ENCODE results near the gene ELMOD1. TPM values are rescaled to one million over a fixed set of nuclear protein-coding genes. Genes with fewer than 3 reads are reported as not detected.

Gene ELMOD1
- total and polyA plus RNA-seq, 2 donors from 2014 or later: 0.47 to 2.6 TPM

DNA sequence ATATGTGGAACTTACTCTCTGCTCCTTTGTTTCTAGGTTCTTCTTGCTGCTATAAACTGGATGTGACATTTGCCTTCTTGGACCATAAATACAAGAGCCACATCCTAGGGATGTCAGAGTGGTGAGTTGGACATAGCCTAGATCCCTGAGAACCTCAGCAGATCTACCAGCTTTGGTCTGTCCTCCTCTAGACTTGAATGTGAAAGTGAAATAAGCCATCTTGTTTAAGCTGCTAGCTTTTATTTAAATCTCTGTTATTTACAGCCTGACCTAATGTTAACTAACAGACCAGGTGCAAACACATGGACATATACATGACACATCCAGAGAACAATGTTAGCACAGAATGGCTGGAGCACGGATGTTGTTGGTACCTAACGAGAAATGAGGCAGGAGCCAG is 85.0 kb downstream of the ELMOD1 start:
- FAIRE-seq: no peak
- Histone ChIP-seq H3K9ac (ENCODE audit: low read length in 3 of 3) (no peak overlapping the region), H3K27me3 (ENCODE audit: control insufficient read depth, insufficient read depth, low read length) (no peaks in the 10 kb centered on the region), H3K4me3 (ENCODE audit: low read length in 3 of 3) (no peak overlapping the region), H3K36me3 (ENCODE audit: control insufficient read depth in 2 of 3, insufficient read depth in 3 of 3, low read length in 3 of 3) (no peaks in the 10 kb centered on the region), H3K27ac (ENCODE audit: low read depth in 2 of 2, low read length in 2 of 2) (no peak overlapping the region), H3K4me1 (ENCODE audit: control insufficient read depth in 2 of 3, insufficient read depth in 2 of 3, low read depth in 1 of 3, low read length in 3 of 3) (no peaks in the 10 kb centered on the region), H3K9me3 (ENCODE audit: control insufficient read depth in 2 of 3, insufficient read depth in 1 of 3, low read length in 3 of 3) (no peaks in the 10 kb centered on the region)
- intact Hi-C loops (cut with DNase I): no loop called here
- no peak for DNase-seq
- TF ChIP-seq CTCF (IDR thresholded peaks at IDR 0.05; ENCODE audit: borderline replicate concordance, extremely low read depth, insufficient read depth): no peak

- TF ChIP-seq CTCF (IDR thresholded peaks at IDR 0.05; ENCODE audit: borderline replicate concordance, extremely low read depth, insufficient read depth): no peak
- no peak overlapping the region for H3K27ac ChIP-seq (ENCODE audit: low read depth in 2 of 2, low read length in 2 of 2)
- no peak for FAIRE-seq
- H3K4me3 ChIP-seq (ENCODE audit: low read length in 3 of 3): no peak overlapping the region
- H3K9ac ChIP-seq (ENCODE audit: low read length in 3 of 3): no peak overlapping the region
- H3K4me1 ChIP-seq (ENCODE audit: control insufficient read depth in 2 of 3, insufficient read depth in 2 of 3, low read depth in 1 of 3, low read length in 3 of 3): no peaks in the 10 kb centered on the region
- H3K9me3 ChIP-seq (ENCODE audit: control insufficient read depth in 2 of 3, insufficient read depth in 1 of 3, low read length in 3 of 3): no peaks in the 10 kb centered on the region
- intact Hi-C loops (cut with DNase I): no loop called here
- H3K36me3 ChIP-seq (ENCODE audit: control insufficient read depth in 2 of 3, insufficient read depth in 3 of 3, low read length in 3 of 3): no peaks in the 10 kb centered on the region
- no peak for DNase-seq
- no peaks in the 10 kb centered on the region for H3K27me3 ChIP-seq (ENCODE audit: control insufficient read depth, insufficient read depth, low read length)
Observed at GRCh38 chr11:107676336-107677057, 85.5 kb downstream of the ELMOD1 start.

- no peaks in the 10 kb centered on the region for H3K9me3 ChIP-seq (ENCODE audit: control insufficient read depth in 2 of 3, insufficient read depth in 1 of 3, low read length in 3 of 3)
- no peak overlapping the region for H3K9ac ChIP-seq (ENCODE audit: low read length in 3 of 3)
- FAIRE-seq (no peak), DNase-seq (peak in 2 of 5 donors; percentile 17 to 25)
- H3K4me3 ChIP-seq (ENCODE audit: low read length in 3 of 3): no peak overlapping the region
- no peaks in the 10 kb centered on the region for H3K4me1 ChIP-seq (ENCODE audit: control insufficient read depth in 2 of 3, insufficient read depth in 2 of 3, low read depth in 1 of 3, low read length in 3 of 3)
- no peaks in the 10 kb centered on the region for H3K27me3 ChIP-seq (ENCODE audit: control insufficient read depth, insufficient read depth, low read length)
- no peak for TF ChIP-seq CTCF (IDR thresholded peaks at IDR 0.05; ENCODE audit: borderline replicate concordance, extremely low read depth, insufficient read depth)
- H3K36me3 ChIP-seq (ENCODE audit: control insufficient read depth in 2 of 3, insufficient read depth in 3 of 3, low read length in 3 of 3): no peaks in the 10 kb centered on the region
- intact Hi-C loops (cut with DNase I): no loop called here
- no peak overlapping the region for H3K27ac ChIP-seq (ENCODE audit: low read depth in 2 of 2, low read length in 2 of 2)
Observed at GRCh38 chr11:107677924-107678631, 87.1 kb downstream of the ELMOD1 start.

Measured in kidney (tissue), 14 donors.